HCT116 (cell line): ENCODE data around the gene RIT2. TPM values are rescaled to one million over a fixed set of nuclear protein-coding genes. Genes with fewer than 3 reads are reported as not detected.

Experiments
- ATAC-seq: fragments of 200-7000 bp; cut with Tn5 transposase; 2 replicates; pipeline ENCODE4 v1.9.1; 2020; ENCODE audit warnings: mild to moderate bottlenecking, moderate library complexity
- BruUV-seq: library from RNA; stranded (reverse); fragments of 400-500 nt; replicated peaks from 2 replicates; lab custom pipeline; 2021; lab: Mats Ljungman, UMichigan
- CTCF ChIA-PET: fragments of 300-600 bp; sonication (Branson Sonifier 250); formaldehyde crosslinking; loops from one replicate; lab custom pipeline; 2021; ENCODE audit warnings: antibody characterized with exemption; lab: Charles Lee
- POLR2A ChIA-PET: fragments of 300-600, 350-600 bp; sonication (Branson Sonifier 250); formaldehyde crosslinking; loops from one replicate; lab custom pipeline; 2021; ENCODE audit warnings: antibody characterized with exemption; lab: Charles Lee
- RAD21 ChIA-PET, 2 experiments: fragments of 300-600 bp; sonication (Branson Sonifier 250); formaldehyde crosslinking; loops; one replicate each; lab custom pipeline; 2023; ENCODE audit warnings: low total read pairs in 2 of 2; ENCODE audit not compliant: uncharacterized antibody in 2 of 2, unreplicated experiment in 2 of 2, low non-redundant PET in 1 of 2; lab: Charles Lee
- DNase-seq: peaks from one replicate; pipeline ENCODE4 v3.0.0-alpha.2; 2010; ENCODE audit warnings: low read depth, low spot score
- H2AFZ ChIP-seq: fragments of 200-600 bp; shearing (Covaris generic), sonication (generic); 2 replicates; pipeline ENCODE4 v1.6.1; 2017; ENCODE audit warnings: low read depth, mixed run types, mixed read lengths, antibody characterized with exemption, low read length; ENCODE audit not compliant: poor library complexity, severe bottlenecking
- H3K27ac ChIP-seq: 2 replicates; pipeline ENCODE4 v1.5.1; 2012; ENCODE audit warnings: low read depth, low read length
- H3K27me3 ChIP-seq: fragments of 200-600 bp; sonication (generic); 2 replicates; pipeline ENCODE4 v1.6.1; 2016; ENCODE audit warnings: mixed run types, low read length, mixed read lengths; ENCODE audit not compliant: insufficient read depth
- H3K36me3 ChIP-seq, 2 experiments: fragments of 200-500 bp in 1 of 2; fragments of 200-600 bp in 1 of 2; sonication (Bioruptor generic) in 1 of 2; sonication (generic) in 1 of 2; 2 replicates each; pipeline versions ENCODE4 v1.5.1 to v1.6.1; 2014 to 2016; ENCODE audit warnings: low read length in 2 of 2, inconsistent platforms in 1 of 2, mixed read lengths in 1 of 2, mixed run types in 1 of 2; ENCODE audit not compliant: insufficient read depth in 2 of 2, control insufficient read depth in 1 of 2
- H3K4me1 ChIP-seq, 2 experiments: fragments of 200-600 bp in 1 of 2; sonication (generic) in 1 of 2; 2 replicates each; pipeline versions ENCODE4 v1.5.1 to v1.6.1; 2012 to 2017; ENCODE audit warnings: low read length in 2 of 2, inconsistent platforms in 1 of 2, mild to moderate bottlenecking in 1 of 2, mixed read lengths in 1 of 2, mixed run types in 1 of 2, moderate library complexity in 1 of 2; ENCODE audit not compliant: insufficient read depth in 2 of 2, control insufficient read depth in 1 of 2
- H3K4me2 ChIP-seq: fragments of 200-600 bp; sonication (generic); 2 replicates; pipeline ENCODE4 v1.6.1; 2017; ENCODE audit warnings: mixed run types, low read length, mixed read lengths
- H3K4me3 ChIP-seq, 2 experiments: fragments of 200-600 bp in 1 of 2; sonication (generic) in 1 of 2; replicated peaks in 1 of 2; 2 replicates each; pipeline ENCODE4 v1.5.1; 2011 to 2016; ENCODE audit warnings: low read length in 2 of 2, control low read depth in 1 of 2, low read depth in 1 of 2, mild to moderate bottlenecking in 1 of 2, mixed read lengths in 1 of 2, mixed run types in 1 of 2
- H3K79me2 ChIP-seq: fragments of 200-600 bp; sonication (generic); 2 replicates; pipeline ENCODE4 v1.6.1; 2017; ENCODE audit warnings: mild to moderate bottlenecking, mixed run types, low read length, moderate library complexity, mixed read lengths; ENCODE audit not compliant: insufficient read depth
- H3K9ac ChIP-seq: fragments of 200-600 bp; sonication (generic); 2 replicates; pipeline ENCODE4 v1.6.1; 2016; ENCODE audit warnings: low read length, mixed read lengths
- H3K9me2 ChIP-seq: fragments of 200-600 bp; sonication (generic), shearing (Covaris generic); 2 replicates; pipeline ENCODE4 v1.6.1; 2017; ENCODE audit warnings: mixed run types, mild to moderate bottlenecking, moderate library complexity; ENCODE audit not compliant: insufficient read depth
- H3K9me3 ChIP-seq, 2 experiments: fragments of 200-500 bp in 1 of 2; fragments of 200-600 bp in 1 of 2; sonication (Bioruptor generic) in 1 of 2; sonication (generic) in 1 of 2; 2 replicates each; pipeline ENCODE4 v1.6.1; 2014 to 2017; ENCODE audit warnings: low read length in 2 of 2, mixed read lengths in 2 of 2, inconsistent platforms in 1 of 2, low read depth in 1 of 2, mild to moderate bottlenecking in 1 of 2, mixed run types in 1 of 2, moderate library complexity in 1 of 2; ENCODE audit not compliant: control insufficient read depth in 1 of 2, insufficient read depth in 1 of 2
- H4K20me1 ChIP-seq: fragments of 200-600 bp; sonication (generic), shearing (Covaris generic); 2 replicates; pipeline ENCODE4 v1.6.1; 2017; ENCODE audit warnings: mixed run types, mild to moderate bottlenecking, moderate library complexity; ENCODE audit not compliant: insufficient read depth
- CBX3 ChIP-seq: IDR thresholded peaks from 2 replicates; pipeline ENCODE4 v1.6.1; 2012; ENCODE audit warnings: low read depth
- CEBPB ChIP-seq: IDR thresholded peaks from 2 replicates; pipeline ENCODE4 v1.6.1; 2012; ENCODE audit warnings: low read depth
- EGR1 ChIP-seq: IDR thresholded peaks from 2 replicates; pipeline ENCODE4 v1.6.1; 2012; ENCODE audit warnings: low read depth
- EZH2 ChIP-seq: fragments of 200-600 bp; sonication (generic); IDR thresholded peaks from 2 replicates; pipeline ENCODE4 v1.6.1; 2017; ENCODE audit warnings: antibody characterized with exemption, mixed run types
- FOSL1 ChIP-seq: IDR thresholded peaks from 2 replicates; pipeline ENCODE4 v1.6.1; 2012; ENCODE audit warnings: low read depth
- JUND ChIP-seq: IDR thresholded peaks from 2 replicates; pipeline ENCODE4 v1.6.1; 2012
- MAX ChIP-seq: IDR thresholded peaks from 2 replicates; pipeline ENCODE4 v1.6.1; 2012
- POLR2A ChIP-seq: IDR thresholded peaks from 2 replicates; pipeline ENCODE4 v1.7.0; 2011; ENCODE audit warnings: borderline replicate concordance; ENCODE audit not compliant: insufficient read depth, insufficient read length; ENCODE audit errors: extremely low read depth
- SIN3A ChIP-seq: IDR thresholded peaks from 2 replicates; pipeline ENCODE4 v1.6.1; 2012; ENCODE audit warnings: low read depth
- SRF ChIP-seq: IDR thresholded peaks from 2 replicates; pipeline ENCODE4 v1.6.1; 2012; ENCODE audit warnings: low read depth
- YY1 ChIP-seq: IDR thresholded peaks from 2 replicates; pipeline ENCODE4 v1.6.1; 2011; ENCODE audit warnings: low read length, low read depth, moderate library complexity, mild to moderate bottlenecking; ENCODE audit not compliant: insufficient replicate concordance; ENCODE audit errors: extremely low read depth
- ZFX ChIP-seq: fragments of 450-650 bp; IDR thresholded peaks from 2 replicates; pipeline ENCODE4 v1.6.1; 2017
- ZNF274 ChIP-seq: fragments of 200-500 bp; sonication (Bioruptor generic); IDR thresholded peaks from 2 replicates; pipeline ENCODE4 v1.6.1; 2014; ENCODE audit warnings: mild to moderate bottlenecking, low read depth, low read length, inconsistent platforms
- intact Hi-C: fragments of 100-400 bp; cut with micrococcal nuclease; formaldehyde crosslinking; loops from 2 replicates; pipeline ENCODE4 v1.10.0; 2022
- total RNA-seq: library from RNA; stranded (reverse); gene quantifications from one replicate; pipeline ENCODE4 v1.2.1, GENCODE V29; 2021; ENCODE audit not compliant: unreplicated experiment
- TF ChIP-seq, protein P1 (sequence below), 3 experiments: fragments of 200-600 bp in 1 of 3; sonication (generic) in 1 of 3; IDR thresholded peaks in 2 of 3; conservative IDR thresholded peaks in 1 of 3; 2 replicates each; pipeline ENCODE4 v1.5.1; 2012 to 2017; ENCODE audit warnings: low read depth in 2 of 3, low read length in 2 of 3, antibody characterized with exemption in 1 of 3, borderline replicate concordance in 1 of 3, control low read depth in 1 of 3, mild to moderate bottlenecking in 1 of 3, mixed read lengths in 1 of 3, mixed run types in 1 of 3, moderate library complexity in 1 of 3; ENCODE audit not compliant: insufficient read depth in 1 of 3
- TF ChIP-seq, protein P2 (sequence below): IDR thresholded peaks from 2 replicates; pipeline ENCODE4 v1.6.1; 2012; ENCODE audit warnings: low read depth

Gene RIT2
- total RNA-seq, 1 experiment from 2014 or later, result not detected

DNA sequence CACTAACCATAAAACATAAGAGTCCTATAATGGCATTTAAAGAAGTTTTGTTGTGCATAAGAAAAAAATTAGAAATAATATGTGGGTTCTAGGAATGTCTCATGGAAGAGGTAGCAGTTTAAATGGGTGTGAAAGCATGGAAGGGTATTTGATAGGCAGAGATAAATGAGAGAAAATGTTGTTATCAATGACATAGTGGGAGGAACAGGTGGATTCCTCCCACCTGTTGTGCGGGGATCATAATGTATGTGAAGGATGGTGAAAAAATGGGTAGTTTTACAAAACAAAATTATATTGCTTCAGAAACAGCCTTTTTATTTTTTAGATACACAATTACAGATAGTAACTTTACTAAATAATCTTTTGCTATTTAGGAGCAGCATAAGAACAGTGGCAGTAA lies 41.7 kb downstream of the RIT2 start:
- H3K79me2 ChIP-seq, result no peaks in the 10 kb centered on the region
- ChIA-PET RAD21 (no interaction called here), POLR2A (no interaction called here), CTCF (no interaction called here)
- no peak overlapping the region for H3K27ac ChIP-seq
- no peaks in the 10 kb centered on the region for H3K9me2 ChIP-seq
- no peak overlapping the region for H2AFZ ChIP-seq
- no peaks in the 10 kb centered on the region for H3K36me3 ChIP-seq
- H3K4me3 ChIP-seq, result no peak overlapping the region
- TF ChIP-seq YY1 (no peak), EZH2 (no peak), POLR2A (no peak), ZFX (no peak), MAX (no peak), CBX3 (no peak)
- TF ChIP-seq, protein P1, sequence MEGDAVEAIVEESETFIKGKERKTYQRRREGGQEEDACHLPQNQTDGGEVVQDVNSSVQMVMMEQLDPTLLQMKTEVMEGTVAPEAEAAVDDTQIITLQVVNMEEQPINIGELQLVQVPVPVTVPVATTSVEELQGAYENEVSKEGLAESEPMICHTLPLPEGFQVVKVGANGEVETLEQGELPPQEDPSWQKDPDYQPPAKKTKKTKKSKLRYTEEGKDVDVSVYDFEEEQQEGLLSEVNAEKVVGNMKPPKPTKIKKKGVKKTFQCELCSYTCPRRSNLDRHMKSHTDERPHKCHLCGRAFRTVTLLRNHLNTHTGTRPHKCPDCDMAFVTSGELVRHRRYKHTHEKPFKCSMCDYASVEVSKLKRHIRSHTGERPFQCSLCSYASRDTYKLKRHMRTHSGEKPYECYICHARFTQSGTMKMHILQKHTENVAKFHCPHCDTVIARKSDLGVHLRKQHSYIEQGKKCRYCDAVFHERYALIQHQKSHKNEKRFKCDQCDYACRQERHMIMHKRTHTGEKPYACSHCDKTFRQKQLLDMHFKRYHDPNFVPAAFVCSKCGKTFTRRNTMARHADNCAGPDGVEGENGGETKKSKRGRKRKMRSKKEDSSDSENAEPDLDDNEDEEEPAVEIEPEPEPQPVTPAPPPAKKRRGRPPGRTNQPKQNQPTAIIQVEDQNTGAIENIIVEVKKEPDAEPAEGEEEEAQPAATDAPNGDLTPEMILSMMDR (IDR thresholded peaks at IDR 0.05 in 2 of 3, conservative IDR thresholded peaks at IDR 0.05 in 1 of 3; ENCODE audit: borderline replicate concordance in 1 of 3, insufficient read depth in 1 of 3, low read depth in 2 of 3, low read length in 2 of 3), result no peak
- intact Hi-C loops, result no loop called here
- ATAC-seq, result no peak
- DNase-seq, result no peak
- H3K4me2 ChIP-seq, result no peak overlapping the region
- peaks cover 5 to 30% of the 10 kb centered on the region in 2 experiments; a peak in 2 of 4 replicates for H3K9me3 ChIP-seq
- no peak overlapping the region for H3K9ac ChIP-seq
- H3K27me3 ChIP-seq, result no peaks in the 10 kb centered on the region
- BruUV-seq, result no TSS peak
- H3K4me1 ChIP-seq, result no peaks in the 10 kb centered on the region
- H4K20me1 ChIP-seq, result no peaks in the 10 kb centered on the region

GRCh38 chr18:43068781-43069180 lies 46.7 kb downstream of the RIT2 start:
- CTCF ChIA-PET, result no interaction called here

More at GRCh38 chr18:43068781-43069180, 46.7 kb downstream of the RIT2 start:
- Histone ChIP-seq H3K27me3 (no peaks in the 10 kb centered on the region), H3K9me2 (no peaks in the 10 kb centered on the region), H3K9me3 (peaks cover 8 to 36% of the 10 kb centered on the region in 2 experiments; a peak in 2 of 4 replicates), H2AFZ (no peak overlapping the region), H3K4me2 (no peak overlapping the region), H3K4me1 (no peaks in the 10 kb centered on the region), H3K27ac (no peak overlapping the region), H4K20me1 (no peaks in the 10 kb centered on the region), H3K9ac (no peak overlapping the region), H3K36me3 (no peaks in the 10 kb centered on the region), H3K4me3 (no peak overlapping the region), H3K79me2 (no peaks in the 10 kb centered on the region)
- ChIA-PET POLR2A (no interaction called here), RAD21 (no interaction called here)
- intact Hi-C loops, result no loop called here
- TF ChIP-seq EGR1 (no peak), FOSL1 (no peak), CBX3 (no peak), JUND (no peak), EZH2 (no peak), CEBPB (no peak), YY1 (no peak), SRF (no peak), ZFX (no peak), ZNF274 (no peak), POLR2A (no peak), SIN3A (no peak)
- TF ChIP-seq, protein P2, sequence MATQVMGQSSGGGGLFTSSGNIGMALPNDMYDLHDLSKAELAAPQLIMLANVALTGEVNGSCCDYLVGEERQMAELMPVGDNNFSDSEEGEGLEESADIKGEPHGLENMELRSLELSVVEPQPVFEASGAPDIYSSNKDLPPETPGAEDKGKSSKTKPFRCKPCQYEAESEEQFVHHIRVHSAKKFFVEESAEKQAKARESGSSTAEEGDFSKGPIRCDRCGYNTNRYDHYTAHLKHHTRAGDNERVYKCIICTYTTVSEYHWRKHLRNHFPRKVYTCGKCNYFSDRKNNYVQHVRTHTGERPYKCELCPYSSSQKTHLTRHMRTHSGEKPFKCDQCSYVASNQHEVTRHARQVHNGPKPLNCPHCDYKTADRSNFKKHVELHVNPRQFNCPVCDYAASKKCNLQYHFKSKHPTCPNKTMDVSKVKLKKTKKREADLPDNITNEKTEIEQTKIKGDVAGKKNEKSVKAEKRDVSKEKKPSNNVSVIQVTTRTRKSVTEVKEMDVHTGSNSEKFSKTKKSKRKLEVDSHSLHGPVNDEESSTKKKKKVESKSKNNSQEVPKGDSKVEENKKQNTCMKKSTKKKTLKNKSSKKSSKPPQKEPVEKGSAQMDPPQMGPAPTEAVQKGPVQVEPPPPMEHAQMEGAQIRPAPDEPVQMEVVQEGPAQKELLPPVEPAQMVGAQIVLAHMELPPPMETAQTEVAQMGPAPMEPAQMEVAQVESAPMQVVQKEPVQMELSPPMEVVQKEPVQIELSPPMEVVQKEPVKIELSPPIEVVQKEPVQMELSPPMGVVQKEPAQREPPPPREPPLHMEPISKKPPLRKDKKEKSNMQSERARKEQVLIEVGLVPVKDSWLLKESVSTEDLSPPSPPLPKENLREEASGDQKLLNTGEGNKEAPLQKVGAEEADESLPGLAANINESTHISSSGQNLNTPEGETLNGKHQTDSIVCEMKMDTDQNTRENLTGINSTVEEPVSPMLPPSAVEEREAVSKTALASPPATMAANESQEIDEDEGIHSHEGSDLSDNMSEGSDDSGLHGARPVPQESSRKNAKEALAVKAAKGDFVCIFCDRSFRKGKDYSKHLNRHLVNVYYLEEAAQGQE, result no peak
- DNase-seq, result no peak
- no TSS peak for BruUV-seq
- ATAC-seq, result no peak
